Calu3 (cell line): Measurements from ENCODE around the gene CPLX1. TPM values are rescaled to one million over a fixed set of nuclear protein-coding genes. Genes with fewer than 3 reads are reported as not detected.
"Not testable (repeated sequence)": the region's sequence is repeated elsewhere in the genome, so short reads cannot be mapped to it uniquely, and the experiment has no call there.

ENCODE experiments used
- BruUV-seq: library from RNA; stranded (reverse); fragments of 400-500 nt; replicated peaks from 2 replicates; lab custom pipeline; 2021; lab: Mats Ljungman, UMichigan
- CTCF ChIA-PET: fragments of 300-600 bp; sonication (Branson Sonifier 250); formaldehyde crosslinking; loops from one replicate; lab custom pipeline; 2022; ENCODE audit warnings: antibody characterized with exemption; lab: Charles Lee
- DNase-seq: peaks from one replicate; pipeline ENCODE4 v3.0.0; 2022
- H3K27ac Mint-ChIP-seq: one replicate; pipeline ENCODE4 v1.8.0; 2022; ENCODE audit warnings: mixed read lengths; ENCODE audit not compliant: unreplicated experiment
- H3K27me3 Mint-ChIP-seq: one replicate; pipeline ENCODE4 v1.8.0; 2022; ENCODE audit warnings: mixed read lengths; ENCODE audit not compliant: unreplicated experiment
- H3K36me3 Mint-ChIP-seq: one replicate; pipeline ENCODE4 v1.8.0; 2022; ENCODE audit warnings: mild to moderate bottlenecking, moderate library complexity, mixed read lengths; ENCODE audit not compliant: insufficient read depth, unreplicated experiment
- H3K4me1 Mint-ChIP-seq: one replicate; pipeline ENCODE4 v1.8.0; 2022; ENCODE audit warnings: mild to moderate bottlenecking, low read depth, mixed read lengths; ENCODE audit not compliant: unreplicated experiment
- H3K4me3 Mint-ChIP-seq: one replicate; pipeline ENCODE4 v1.8.0; 2022; ENCODE audit warnings: mild to moderate bottlenecking, low read depth, moderate library complexity, mixed read lengths; ENCODE audit not compliant: unreplicated experiment
- H3K9me3 Mint-ChIP-seq: one replicate; pipeline ENCODE4 v1.8.0; 2022; ENCODE audit warnings: low read depth, mixed read lengths; ENCODE audit not compliant: unreplicated experiment
- CTCF ChIP-seq: fragments of 200-600 bp; IDR thresholded peaks from one replicate; pipeline ENCODE4 v1.8.0; 2022; ENCODE audit warnings: antibody characterized with exemption; ENCODE audit not compliant: unreplicated experiment
- intact Hi-C: fragments of 100-400 bp; cut with micrococcal nuclease; formaldehyde crosslinking; loops from one replicate; pipeline ENCODE4 v1.10.0; 2022; ENCODE audit not compliant: unreplicated experiment
- total RNA-seq: library from RNA; stranded (reverse); gene quantifications from 2 replicates; pipeline ENCODE4 v1.2.3, GENCODE V29; 2022

The CPLX1 gene
- total RNA-seq, 1 experiment from 2014 or later = 0.42 TPM

GRCh38 chr4:762211-763190, 63.4 kb downstream of the CPLX1 start:
- TSS peak; percentile 16 for BruUV-seq
- CTCF ChIA-PET = interaction anchor here (0.7 kb wide), 1 partner anchor 12 kb away, joined by 4 read pairs; no protein-coding TSS in a partner anchor
- Mint-ChIP-seq H3K36me3 (peaks cover 90% of the 10 kb centered on the region), H3K9me3 (peaks cover 5% of the 10 kb centered on the region), H3K27ac (peak overlapping the region; percentile 52), H3K4me1 (no peaks in the 10 kb centered on the region), H3K4me3 (no peak overlapping the region), H3K27me3 (peaks cover 12% of the 10 kb centered on the region)
- no peak for DNase-seq
- intact Hi-C loops = no loop called here
- no peak for TF ChIP-seq CTCF

- BruUV-seq = no TSS peak
- no peak overlapping the region for H3K4me3 Mint-ChIP-seq
- peaks cover 84% of the 10 kb centered on the region for H3K36me3 Mint-ChIP-seq
- intact Hi-C loops = no loop called here
- no peak for DNase-seq
- H3K4me1 Mint-ChIP-seq = no peaks in the 10 kb centered on the region
- H3K9me3 Mint-ChIP-seq = peaks cover 5% of the 10 kb centered on the region
- peak overlapping the region; percentile 64 for H3K27ac Mint-ChIP-seq
- H3K27me3 Mint-ChIP-seq = peaks cover 12% of the 10 kb centered on the region
- TF ChIP-seq CTCF = no peak
- CTCF ChIA-PET = no interaction called here
Measured at GRCh38 chr4:761739-762138, 64.2 kb downstream of the CPLX1 start.

- BruUV-seq = no TSS peak
- H3K4me3 Mint-ChIP-seq = no peak overlapping the region
- no peak for DNase-seq
- H3K9me3 Mint-ChIP-seq = peaks cover 5% of the 10 kb centered on the region
- CTCF ChIA-PET = no interaction called here
- H3K27me3 Mint-ChIP-seq = peaks cover 12% of the 10 kb centered on the region
- peak overlapping the region; percentile 65 for H3K27ac Mint-ChIP-seq
- H3K36me3 Mint-ChIP-seq = peaks cover 84% of the 10 kb centered on the region
- H3K4me1 Mint-ChIP-seq = no peaks in the 10 kb centered on the region
- TF ChIP-seq CTCF = no peak
- intact Hi-C loops = no loop called here
Measured at GRCh38 chr4:761086-761485, 64.8 kb downstream of the CPLX1 start.

- CTCF ChIA-PET = no interaction called here
- Mint-ChIP-seq H3K4me3 (no peak overlapping the region), H3K36me3 (peaks cover 82% of the 10 kb centered on the region), H3K27me3 (peaks cover 12% of the 10 kb centered on the region), H3K9me3 (peaks cover 5% of the 10 kb centered on the region), H3K4me1 (no peaks in the 10 kb centered on the region), H3K27ac (peak overlapping the region; percentile 65)
- no peak for DNase-seq
- intact Hi-C loops = no loop called here
- no peak for TF ChIP-seq CTCF
- no TSS peak for BruUV-seq
Measured at GRCh38 chr4:760616-761015, 65.3 kb downstream of the CPLX1 start.

- peaks cover 82% of the 10 kb centered on the region for H3K36me3 Mint-ChIP-seq
- CTCF ChIA-PET, H3K4me3 Mint-ChIP-seq, H3K4me1 Mint-ChIP-seq, BruUV-seq, DNase-seq, intact Hi-C loops, H3K9me3 Mint-ChIP-seq: not testable (repeated sequence)
- peak overlapping the region; percentile 65 for H3K27ac Mint-ChIP-seq
- H3K27me3 Mint-ChIP-seq = peaks cover 12% of the 10 kb centered on the region
Measured at GRCh38 chr4:759810-760209, 66.1 kb downstream of the CPLX1 start.
